Measurements from ENCODE around the gene CNOT10. TPM values are rescaled to one million over a fixed set of nuclear protein-coding genes. Genes with fewer than 3 reads are reported as not detected.

CNOT10 gene
- total and polyA plus RNA-seq, 2 donors (not counting 1 experiment from before 2014, with no cell fraction given) = 22.6 to 69.0 TPM

- POLR2A ChIA-PET = no interaction called here
- peaks cover 26% of the 10 kb centered on the region for H3K79me2 ChIP-seq (ENCODE audit: control insufficient read depth, insufficient read depth, low read length)
- WGBS (ENCODE audit: insufficient coverage) = 83% methylated on average over 1 of the region's 2 CpGs
Observed at GRCh38 chr3:32705232-32705631, 20.2 kb downstream of the CNOT10 start.

More at GRCh38 chr3:32705232-32705631, 20.2 kb downstream of the CNOT10 start:
- intact Hi-C loops (cut with micrococcal nuclease) = no loop called here
- H3K27ac Mint-ChIP-seq = no peak overlapping the region
- H3K9me3 Mint-ChIP-seq (ENCODE audit: insufficient read depth) = no peaks in the 10 kb centered on the region
- Histone ChIP-seq H4K20me1 (ENCODE audit: control insufficient read depth, insufficient read depth, low read length, poor library complexity, severe bottlenecking) (peaks cover 4% of the 10 kb centered on the region), H3K4me3 (ENCODE audit: control extremely low read depth in 1 of 5, extremely low read depth in 1 of 5, insufficient read depth in 1 of 5, low read depth in 2 of 5, low read length in 4 of 5) (no peak overlapping the region), H3K27me3 (replicated peaks in 1 of 4; ENCODE audit: control extremely low read depth in 1 of 4, control insufficient read depth in 3 of 4, insufficient read depth in 4 of 4, low read length in 3 of 4) (no peaks in the 10 kb centered on the region), H3K27ac (ENCODE audit: low read length in 2 of 2) (no peak overlapping the region), H3K36me3 (replicated peaks in 1 of 2; ENCODE audit: control extremely low read depth in 1 of 2, control insufficient read depth in 1 of 2, extremely low read depth in 1 of 2, insufficient read depth in 2 of 2, low read length in 1 of 2) (peaks cover 11 to 20% of the 10 kb centered on the region in 2 experiments), H2AFZ (ENCODE audit: insufficient read depth, low read depth, low read length, poor library complexity, severe bottlenecking) (no peak overlapping the region), H3K9ac (ENCODE audit: low read length) (no peak overlapping the region), H3K4me1 (ENCODE audit: control insufficient read depth in 2 of 2, insufficient read depth in 2 of 2, low read length in 2 of 2) (peaks cover 3 to 9% of the 10 kb centered on the region in 2 donors), H3K4me2 (replicated peaks; ENCODE audit: low read depth, low read length, poor library complexity, severe bottlenecking) (no peak overlapping the region), H3K9me3 (ENCODE audit: control extremely low read depth in 1 of 3, control insufficient read depth in 2 of 3, insufficient read depth in 1 of 3, low read length in 2 of 3) (no peaks in the 10 kb centered on the region)
- no peak for ATAC-seq (ENCODE audit: low read depth)
- no peak overlapping the region for H3K4me3 Mint-ChIP-seq
- DNase-seq = no peak
- TF ChIP-seq CTCF (IDR thresholded peaks at IDR 0.05) (no peak), EZH2 (IDR thresholded peaks at IDR 0.05; ENCODE audit: borderline replicate concordance, insufficient read depth, low read depth, low read length, poor library complexity, severe bottlenecking) (no peak)
- peaks cover 32% of the 10 kb centered on the region for H3K4me1 Mint-ChIP-seq
- H3K27me3 Mint-ChIP-seq = no peaks in the 10 kb centered on the region
- CTCF ChIA-PET = interaction anchor here (0.7 kb wide), 1 partner anchor 8 kb away, joined by 3 read pairs; no protein-coding TSS in a partner anchor

All from B cell (primary cell).